Esophagus squamous epithelium (tissue), 5 donors: Measurements from ENCODE around the gene NOL4L. TPM values are rescaled to one million over a fixed set of nuclear protein-coding genes. Genes with fewer than 3 reads are reported as not detected.

Experiments used
- DNase-seq: peaks from one replicate; lab custom pipeline; 2025; lab: John Stamatoyannopoulos, UW
- H3K27ac ChIP-seq, 4 donors: fragments of 200-600 bp; sonication (generic); one replicate each; pipeline ENCODE4 v1.5.1; 2016 to 2019; ENCODE audit warnings: mild to moderate bottlenecking in 1 of 4
- H3K27me3 ChIP-seq, 4 donors: fragments of 200-600 bp; sonication (generic); 1 replicate in 3 of 4; 2 replicates in 1 of 4; pipeline versions ENCODE4 v1.5.1 to v1.6.0; 2017 to 2021; ENCODE audit warnings: antibody characterized with exemption in 1 of 4
- H3K36me3 ChIP-seq, 3 donors: fragments of 200-600 bp; sonication (generic); one replicate each; pipeline ENCODE4 v1.5.1; 2016 to 2019
- H3K4me1 ChIP-seq, 3 donors: fragments of 200-600 bp; sonication (generic); one replicate each; pipeline ENCODE4 v1.5.1; 2017 to 2019
- H3K4me3 ChIP-seq, 4 donors: fragments of 200-600 bp; sonication (generic); 1 replicate in 3 of 4; 2 replicates in 1 of 4; pipeline ENCODE4 v1.5.1; 2016 to 2019; ENCODE audit warnings: mild to moderate bottlenecking in 2 of 4, moderate library complexity in 1 of 4
- H3K9me3 ChIP-seq, 3 donors: fragments of 200-600 bp; sonication (generic); one replicate each; pipeline ENCODE4 v1.5.1; 2016 to 2019
- POLR2A ChIP-seq, 4 donors: fragments of 450-650 bp; IDR thresholded peaks; one replicate each; pipeline ENCODE4 v1.6.1; 2017; ENCODE audit warnings: antibody characterized with exemption in 4 of 4, mild to moderate bottlenecking in 4 of 4, moderate library complexity in 3 of 4
- WGBS, 2 donors: methylation state at CpG; one replicate each; pipeline ENCODE4 v1.1.5; 2018; 5-methylcytosine and 5-hydroxymethylcytosine counted together
- intact Hi-C: fragments of 100-400 bp; cut with DNase I; formaldehyde crosslinking; loops from one replicate; pipeline ENCODE4 v1.15.0; 2022
- total RNA-seq, 4 donors: library from RNA; depleted of rRNA; stranded (reverse); fragments of >200 nt; gene quantifications; one replicate each; pipeline ENCODE4 v1.1.0, GENCODE V29; 2016
- TF ChIP-seq, protein P1 (sequence below), 6 experiments: fragments of 450-650 bp in 4 of 6; fragments of 200-600 bp in 2 of 6; sonication (generic) in 2 of 6; IDR thresholded peaks; one replicate each; pipeline ENCODE4 v1.5.1; 2016 to 2019; ENCODE audit warnings: antibody characterized with exemption in 6 of 6, mild to moderate bottlenecking in 4 of 6, moderate library complexity in 4 of 6
- donor health status: DM: yes; HTN: yes; CAD: no.

NOL4L gene
- total RNA-seq, 4 donors from 2014 or later = 1.5 to 5.1 (median 3.0) TPM

DNA sequence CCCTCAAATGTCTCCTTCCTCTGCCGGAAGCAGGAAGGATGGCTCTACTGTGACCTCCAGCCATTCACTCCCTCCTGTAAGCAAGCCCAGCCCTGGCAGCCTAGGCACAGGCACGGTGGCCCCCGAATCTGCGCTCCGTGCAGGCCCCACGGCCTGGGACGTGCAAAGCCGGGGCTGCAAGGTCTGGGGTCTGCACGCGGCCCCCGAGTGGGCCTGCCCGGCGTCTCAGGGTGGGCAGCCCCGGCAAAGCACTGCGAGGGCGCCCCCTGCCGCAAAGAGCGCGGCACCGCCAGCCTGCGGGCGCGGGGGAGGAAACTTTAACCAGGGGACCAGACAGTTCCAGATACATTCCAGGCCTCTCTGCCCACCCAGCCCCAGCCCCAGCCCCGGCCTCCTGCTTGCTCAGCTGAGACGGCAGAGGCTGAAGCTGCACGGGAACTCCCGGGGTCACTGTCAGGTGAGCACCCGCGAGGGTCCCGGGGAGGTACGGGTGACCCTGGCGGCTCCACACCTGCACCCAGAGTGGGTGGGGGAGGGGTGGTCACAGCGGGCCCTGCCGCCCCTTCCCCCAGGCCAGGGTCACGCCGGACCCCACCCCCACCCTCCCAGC lies 128.2 kb downstream of the NOL4L start:
- H3K4me1 ChIP-seq = peaks cover 10 to 21% (median 13%) of the 10 kb centered on the region in 3 donors
- H3K4me3 ChIP-seq = peak overlapping the region in 3 of 4 donors; percentile 42 to 64 (median 43)
- intact Hi-C loops = no loop called here
- WGBS, 2 donors = 0% methylated on average over 3 of the region's 36 CpGs; no CpG with 5 or more reads in 1 of the 2 donors
- no peak overlapping the region for H3K27ac ChIP-seq
- H3K9me3 ChIP-seq = no peaks in the 10 kb centered on the region
- DNase-seq = no peak
- no peaks in the 10 kb centered on the region for H3K27me3 ChIP-seq
- peaks cover 0 to 34% (median 0%) of the 10 kb centered on the region in 3 donors for H3K36me3 ChIP-seq
- TF ChIP-seq, protein P1, sequence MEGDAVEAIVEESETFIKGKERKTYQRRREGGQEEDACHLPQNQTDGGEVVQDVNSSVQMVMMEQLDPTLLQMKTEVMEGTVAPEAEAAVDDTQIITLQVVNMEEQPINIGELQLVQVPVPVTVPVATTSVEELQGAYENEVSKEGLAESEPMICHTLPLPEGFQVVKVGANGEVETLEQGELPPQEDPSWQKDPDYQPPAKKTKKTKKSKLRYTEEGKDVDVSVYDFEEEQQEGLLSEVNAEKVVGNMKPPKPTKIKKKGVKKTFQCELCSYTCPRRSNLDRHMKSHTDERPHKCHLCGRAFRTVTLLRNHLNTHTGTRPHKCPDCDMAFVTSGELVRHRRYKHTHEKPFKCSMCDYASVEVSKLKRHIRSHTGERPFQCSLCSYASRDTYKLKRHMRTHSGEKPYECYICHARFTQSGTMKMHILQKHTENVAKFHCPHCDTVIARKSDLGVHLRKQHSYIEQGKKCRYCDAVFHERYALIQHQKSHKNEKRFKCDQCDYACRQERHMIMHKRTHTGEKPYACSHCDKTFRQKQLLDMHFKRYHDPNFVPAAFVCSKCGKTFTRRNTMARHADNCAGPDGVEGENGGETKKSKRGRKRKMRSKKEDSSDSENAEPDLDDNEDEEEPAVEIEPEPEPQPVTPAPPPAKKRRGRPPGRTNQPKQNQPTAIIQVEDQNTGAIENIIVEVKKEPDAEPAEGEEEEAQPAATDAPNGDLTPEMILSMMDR (IDR thresholded peaks at IDR 0.05) = peak; percentile 54 to 73 (median 60)
- no peak for TF ChIP-seq POLR2A (IDR thresholded peaks at IDR 0.05)

DNA sequence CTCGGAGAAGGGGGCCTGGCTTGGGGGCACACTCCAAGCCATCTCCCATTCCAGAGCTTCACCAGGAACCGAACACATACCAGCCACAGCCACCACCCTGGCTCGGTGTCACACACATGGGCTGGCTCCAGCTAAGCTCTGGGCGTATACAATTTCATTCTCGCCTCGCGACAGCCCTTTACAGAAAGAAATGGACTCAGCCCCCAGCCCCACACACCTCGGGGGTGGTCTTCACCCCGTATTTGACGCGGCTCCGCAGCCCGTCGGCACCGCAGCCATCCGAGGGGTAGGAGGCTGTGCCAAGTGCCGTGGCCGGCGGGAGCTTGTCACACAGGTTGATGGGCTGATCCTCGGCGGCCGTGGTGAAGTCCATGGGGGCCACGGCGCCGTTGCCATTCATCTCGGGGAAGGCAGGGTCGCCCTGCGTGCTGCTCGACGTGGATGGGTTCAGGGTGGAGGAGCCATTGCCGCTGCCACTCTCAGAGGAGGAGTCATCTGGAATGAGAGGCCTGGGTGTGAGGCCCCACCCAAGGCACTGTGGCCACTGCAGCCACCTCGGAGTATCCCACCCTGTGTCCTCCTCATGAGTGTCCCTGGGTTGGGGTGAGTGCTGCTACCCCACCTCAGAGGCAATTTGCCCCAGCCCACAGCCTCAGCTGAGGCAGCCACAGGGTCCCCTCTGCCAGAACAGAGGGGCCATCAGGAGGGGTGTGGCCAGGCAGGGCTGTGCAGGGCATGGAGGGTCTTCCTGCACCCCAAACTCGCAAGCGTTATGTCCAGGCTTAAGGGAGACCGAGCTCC lies 129.0 kb downstream of the NOL4L start:
- H3K4me3 ChIP-seq = no peak overlapping the region
- 88% methylated on average over 19 of the region's 35 CpGs; no CpG with 5 or more reads in 1 of the 2 donors for WGBS, 2 donors
- TF ChIP-seq, protein P1 (IDR thresholded peaks at IDR 0.05) = no peak
- no peak for TF ChIP-seq POLR2A (IDR thresholded peaks at IDR 0.05)
- no peaks in the 10 kb centered on the region for H3K9me3 ChIP-seq
- no peak for DNase-seq
- intact Hi-C loops = no loop called here
- peaks cover 10 to 22% (median 13%) of the 10 kb centered on the region in 3 donors for H3K4me1 ChIP-seq
- no peaks in the 10 kb centered on the region for H3K27me3 ChIP-seq
- peaks cover 0 to 43% (median 0%) of the 10 kb centered on the region in 3 donors for H3K36me3 ChIP-seq
- H3K27ac ChIP-seq = no peak overlapping the region

DNA sequence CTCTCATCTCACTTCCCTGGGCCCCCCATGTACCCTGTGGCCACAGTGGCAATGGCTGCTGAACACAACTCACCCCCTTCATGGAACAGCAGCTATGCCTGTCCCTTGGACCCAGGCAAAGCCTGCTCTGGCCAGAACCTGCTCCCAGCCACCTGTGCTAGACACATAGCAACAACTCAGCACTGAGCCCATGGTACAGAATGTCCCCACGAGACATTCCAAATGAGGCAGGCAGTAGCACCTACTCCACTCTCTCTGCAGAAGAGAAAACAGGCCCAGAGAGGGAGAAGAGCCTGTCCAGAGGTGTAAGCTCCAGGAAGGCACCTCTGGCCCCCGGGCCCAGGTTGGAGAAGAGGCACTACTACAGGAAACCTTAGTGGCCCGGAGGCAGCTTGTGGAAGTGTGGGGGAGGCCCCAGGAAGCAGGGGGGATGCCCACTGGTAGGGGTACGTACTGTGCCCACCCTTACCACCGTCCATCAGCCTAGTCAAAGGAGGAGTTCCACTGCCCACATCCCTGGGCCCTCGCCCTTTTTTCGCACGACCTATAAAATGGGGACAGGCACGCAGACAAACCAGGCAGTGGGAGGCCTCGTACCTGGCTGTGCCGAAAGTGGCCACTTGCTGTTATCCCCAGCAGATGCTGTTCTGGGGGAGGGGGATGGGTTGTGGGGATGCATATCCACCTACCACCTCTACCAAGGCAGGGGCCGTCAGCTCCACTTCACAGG lies 129.8 kb downstream of the NOL4L start:
- Histone ChIP-seq H3K4me3 (no peak overlapping the region), H3K27ac (no peak overlapping the region), H3K4me1 (peaks cover 10 to 29% (median 13%) of the 10 kb centered on the region in 3 donors), H3K9me3 (no peaks in the 10 kb centered on the region), H3K27me3 (no peaks in the 10 kb centered on the region), H3K36me3 (peaks cover 0 to 48% (median 0%) of the 10 kb centered on the region in 3 donors)
- TF ChIP-seq, protein P1 (IDR thresholded peaks at IDR 0.05) = no peak
- no peak for TF ChIP-seq POLR2A (IDR thresholded peaks at IDR 0.05)
- intact Hi-C loops = no loop called here
- no peak for DNase-seq
- WGBS, 2 donors = 61 to 69% methylated on average over 3 to 5 of the region's 12 CpGs

DNA sequence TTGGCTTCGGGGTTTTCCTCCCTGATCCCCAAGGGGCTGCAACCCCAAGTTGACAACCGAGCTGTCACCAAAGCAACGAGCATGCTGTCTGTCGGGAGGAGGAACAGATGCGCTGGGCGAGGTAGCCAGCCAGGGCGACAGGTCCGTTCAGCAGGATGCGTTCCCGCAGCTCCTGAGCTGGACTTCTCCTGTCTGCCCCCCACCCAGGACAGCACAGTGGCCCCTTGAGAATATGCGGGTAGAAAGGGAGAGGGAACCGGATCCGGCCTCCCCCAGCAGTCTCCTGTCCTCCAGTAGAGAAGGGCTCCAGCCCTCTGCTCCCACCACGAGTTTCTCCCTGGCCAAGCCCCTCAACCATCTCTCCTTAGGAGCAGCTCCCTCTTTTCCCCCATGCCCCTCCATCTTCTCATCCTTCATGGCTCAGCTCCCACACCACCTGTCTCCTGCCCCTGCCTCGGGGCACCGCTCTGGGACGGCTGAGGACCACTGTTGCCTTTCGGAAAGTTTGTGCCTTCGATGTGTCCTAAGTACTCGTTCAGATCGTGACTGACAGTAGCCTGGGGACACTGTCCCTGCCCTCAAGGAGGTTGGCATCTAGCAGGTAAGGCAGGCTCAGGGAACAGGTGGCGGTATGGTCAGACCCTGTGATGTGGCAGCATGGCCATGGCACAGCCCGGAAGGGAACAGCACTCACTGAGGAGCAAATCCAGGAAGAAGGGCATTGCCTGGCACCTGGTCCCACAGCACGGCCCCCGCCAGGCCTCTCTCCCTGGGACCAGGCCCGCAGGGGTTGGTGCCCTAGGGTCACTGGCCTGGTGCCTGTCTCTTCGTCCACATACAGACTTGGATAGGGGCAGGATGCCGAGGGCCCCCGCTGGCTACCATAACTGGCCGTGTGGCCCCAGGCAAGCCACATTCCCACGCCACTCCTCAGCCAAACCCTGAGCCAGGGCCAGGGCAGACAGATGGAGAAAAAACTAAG lies 130.7 kb downstream of the NOL4L start:
- H3K27ac ChIP-seq = no peak overlapping the region
- no peak for DNase-seq
- H3K4me1 ChIP-seq = peaks cover 10 to 38% (median 13%) of the 10 kb centered on the region in 3 donors
- H3K4me3 ChIP-seq = no peak overlapping the region
- H3K9me3 ChIP-seq = no peaks in the 10 kb centered on the region
- H3K36me3 ChIP-seq = peaks cover 0 to 48% (median 2%) of the 10 kb centered on the region in 3 donors
- no peak for TF ChIP-seq POLR2A (IDR thresholded peaks at IDR 0.05)
- TF ChIP-seq, protein P1 (IDR thresholded peaks at IDR 0.05) = no peak
- 75 to 81% methylated on average over 2 to 23 of the region's 31 CpGs for WGBS, 2 donors
- H3K27me3 ChIP-seq = no peaks in the 10 kb centered on the region
- intact Hi-C loops = no loop called here
